Natural killer cell (primary cell): ENCODE data around the gene SLC13A4. TPM values are rescaled to one million over a fixed set of nuclear protein-coding genes. Genes with fewer than 3 reads are reported as not detected.
A peak's percentile ranks its signal among the peaks of the same experiment; 100 is the strongest.

Experiments used
- ATAC-seq, 3 donors: fragments of 150-1000 bp in 2 of 3; fragments of 200-7000 bp in 1 of 3; cut with Tn5 transposase; 1 replicate in 1 of 3; 2 replicates in 2 of 3; pipeline ENCODE4 v1.10.0; 2021; ENCODE audit warnings: mild to moderate bottlenecking in 2 of 3, moderate library complexity in 2 of 3
- DNase-seq, 2 donors: peaks; one replicate each; pipeline versions ENCODE4 v3.0.0 to v3.0.0-alpha.2; 2013 to 2021; ENCODE audit warnings: mixed read lengths in 1 of 2
- H3K27ac ChIP-seq: one replicate; pipeline ENCODE4 v1.5.1; 2013; ENCODE audit warnings: mild to moderate bottlenecking, low read length
- H3K27me3 ChIP-seq: one replicate; pipeline ENCODE4 v1.6.1; 2013; ENCODE audit warnings: low read length; ENCODE audit not compliant: control insufficient read depth, insufficient read depth
- H3K36me3 ChIP-seq: one replicate; pipeline ENCODE4 v1.6.1; 2013; ENCODE audit warnings: low read length; ENCODE audit not compliant: control insufficient read depth, insufficient read depth
- H3K4me1 ChIP-seq: one replicate; pipeline ENCODE4 v1.6.1; 2013; ENCODE audit warnings: low read length; ENCODE audit not compliant: control insufficient read depth, insufficient read depth
- H3K4me3 ChIP-seq: one replicate; pipeline ENCODE4 v1.5.1; 2013; ENCODE audit warnings: low read length
- H3K9me3 ChIP-seq: one replicate; pipeline ENCODE4 v1.6.1; 2013; ENCODE audit warnings: low read length; ENCODE audit not compliant: control insufficient read depth, insufficient read depth
- H3K27ac Mint-ChIP-seq, 2 donors: one replicate each; pipeline ENCODE4 v1.8.0; 2022; ENCODE audit warnings: mild to moderate bottlenecking in 2 of 2, mixed read lengths in 2 of 2, moderate library complexity in 1 of 2
- H3K27me3 Mint-ChIP-seq, 2 donors: one replicate each; pipeline ENCODE4 v1.8.0; 2022; ENCODE audit warnings: low read depth in 2 of 2, mixed read lengths in 2 of 2
- H3K36me3 Mint-ChIP-seq: one replicate; pipeline ENCODE4 v1.8.0; 2022; ENCODE audit warnings: mixed read lengths
- H3K4me1 Mint-ChIP-seq, 2 donors: one replicate each; pipeline ENCODE4 v1.8.0; 2022; ENCODE audit warnings: mixed read lengths in 2 of 2
- H3K4me3 Mint-ChIP-seq: one replicate; pipeline ENCODE4 v1.8.0; 2022; ENCODE audit warnings: mild to moderate bottlenecking, moderate library complexity, mixed read lengths
- H3K9me3 Mint-ChIP-seq, 2 donors: one replicate each; pipeline ENCODE4 v1.8.0; 2022; ENCODE audit warnings: mixed read lengths in 2 of 2
- WGBS: methylation state at CpG from one replicate; pipeline ENCODE4 v1.1.7; 2013; ENCODE audit warnings: missing lambda C conversion rate; ENCODE audit not compliant: insufficient coverage; 5-methylcytosine and 5-hydroxymethylcytosine counted together
- intact Hi-C: fragments of 100-400 bp; cut with micrococcal nuclease; formaldehyde crosslinking; loops from one replicate; pipeline ENCODE4 v1.14.2; 2022
- total RNA-seq, 4 donors: library from RNA; stranded (reverse); fragments of 120-200 nt in 1 of 4; gene quantifications; one replicate each; pipeline versions ENCODE4 v1.2.3 to v1.2.4, GENCODE V29; 2013 to 2022
- TF ChIP-seq, protein P1 (sequence below): fragments of 200-600 bp; IDR thresholded peaks from one replicate; pipeline ENCODE4 v1.8.0; 2022; ENCODE audit warnings: antibody characterized with exemption

The SLC13A4 gene
- total RNA-seq, 3 donors from 2014 or later (not counting 1 experiment from before 2014, with no cell fraction given) = not detected

DNA sequence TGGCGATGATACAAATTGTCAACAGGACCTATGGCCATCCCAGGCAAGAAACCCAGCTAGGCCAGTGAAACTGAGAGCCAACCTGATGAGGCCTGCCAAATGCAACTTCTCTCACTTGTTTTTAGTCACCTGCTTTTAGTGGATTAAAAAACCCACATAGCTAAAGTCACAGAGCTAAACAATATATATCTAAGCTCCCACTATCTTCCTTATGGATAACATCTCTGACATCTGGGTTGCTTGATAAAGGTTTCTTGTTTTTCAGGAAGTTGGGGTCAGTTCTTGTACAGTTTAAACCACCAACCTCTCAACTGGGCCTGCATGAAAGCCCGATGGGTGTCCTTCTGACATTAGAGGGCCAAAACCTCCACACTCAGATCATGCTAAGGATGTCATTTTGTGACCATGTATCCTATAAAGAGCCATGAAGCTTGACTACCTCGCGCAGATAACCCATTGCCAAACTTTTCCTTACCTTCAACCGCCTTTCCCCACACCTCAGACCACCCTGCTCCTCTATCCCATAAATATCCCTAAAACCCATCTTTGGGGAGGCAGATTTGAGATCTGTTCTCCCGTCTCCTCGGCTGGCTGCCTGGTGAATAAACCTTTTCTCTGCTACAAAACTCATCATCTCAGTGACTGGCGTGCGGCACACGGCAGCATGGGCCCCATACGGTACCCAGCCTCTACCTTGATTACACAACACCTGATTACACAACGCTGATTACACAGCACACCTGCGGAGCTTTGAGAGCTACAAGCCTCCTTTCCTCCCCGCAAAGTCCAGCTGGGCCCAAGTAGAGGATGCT lies 66.5 kb downstream of the SLC13A4 start:
- WGBS = 48% methylated on average over 14 of the region's 14 CpGs
- no peak for DNase-seq
- Histone ChIP-seq H3K27me3 (no peaks in the 10 kb centered on the region), H3K4me3 (peak overlapping the region; percentile 96), H3K9me3 (no peaks in the 10 kb centered on the region), H3K4me1 (peaks cover 19% of the 10 kb centered on the region), H3K27ac (peak overlapping the region; percentile 63), H3K36me3 (no peaks in the 10 kb centered on the region)
- H3K9me3 Mint-ChIP-seq = no peaks in the 10 kb centered on the region
- TF ChIP-seq, protein P1, sequence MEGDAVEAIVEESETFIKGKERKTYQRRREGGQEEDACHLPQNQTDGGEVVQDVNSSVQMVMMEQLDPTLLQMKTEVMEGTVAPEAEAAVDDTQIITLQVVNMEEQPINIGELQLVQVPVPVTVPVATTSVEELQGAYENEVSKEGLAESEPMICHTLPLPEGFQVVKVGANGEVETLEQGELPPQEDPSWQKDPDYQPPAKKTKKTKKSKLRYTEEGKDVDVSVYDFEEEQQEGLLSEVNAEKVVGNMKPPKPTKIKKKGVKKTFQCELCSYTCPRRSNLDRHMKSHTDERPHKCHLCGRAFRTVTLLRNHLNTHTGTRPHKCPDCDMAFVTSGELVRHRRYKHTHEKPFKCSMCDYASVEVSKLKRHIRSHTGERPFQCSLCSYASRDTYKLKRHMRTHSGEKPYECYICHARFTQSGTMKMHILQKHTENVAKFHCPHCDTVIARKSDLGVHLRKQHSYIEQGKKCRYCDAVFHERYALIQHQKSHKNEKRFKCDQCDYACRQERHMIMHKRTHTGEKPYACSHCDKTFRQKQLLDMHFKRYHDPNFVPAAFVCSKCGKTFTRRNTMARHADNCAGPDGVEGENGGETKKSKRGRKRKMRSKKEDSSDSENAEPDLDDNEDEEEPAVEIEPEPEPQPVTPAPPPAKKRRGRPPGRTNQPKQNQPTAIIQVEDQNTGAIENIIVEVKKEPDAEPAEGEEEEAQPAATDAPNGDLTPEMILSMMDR = no peak
- H3K4me3 Mint-ChIP-seq = peak overlapping the region; percentile 99
- peak in 2 of 3 donors; percentile 2 to 37 for ATAC-seq
- peaks cover 18 to 25% of the 10 kb centered on the region in 2 donors for H3K4me1 Mint-ChIP-seq
- H3K27me3 Mint-ChIP-seq = no peaks in the 10 kb centered on the region
- intact Hi-C loops = loop anchor here (1.0 to 5.0 kb wide), 3 partner anchors 103 to 319 kb away; partner anchors contain the start of gene CNOT4
- peak overlapping the region; percentile 88 to 93 for H3K27ac Mint-ChIP-seq
- H3K36me3 Mint-ChIP-seq = no peaks in the 10 kb centered on the region

- Mint-ChIP-seq H3K27ac (no peak overlapping the region), H3K4me3 (no peak overlapping the region), H3K9me3 (no peaks in the 10 kb centered on the region), H3K27me3 (no peaks in the 10 kb centered on the region), H3K4me1 (peaks cover 9 to 18% of the 10 kb centered on the region in 2 donors), H3K36me3 (no peaks in the 10 kb centered on the region)
- H3K27ac ChIP-seq = no peak overlapping the region
- no peaks in the 10 kb centered on the region for H3K9me3 ChIP-seq
- no peaks in the 10 kb centered on the region for H3K36me3 ChIP-seq
- 43% methylated on average over 3 of the region's 9 CpGs for WGBS
- peaks cover 19% of the 10 kb centered on the region for H3K4me1 ChIP-seq
- DNase-seq (no peak), ATAC-seq (no peak)
- H3K4me3 ChIP-seq = no peak overlapping the region
- TF ChIP-seq, protein P1 = no peak
- no peaks in the 10 kb centered on the region for H3K27me3 ChIP-seq
- intact Hi-C loops = no loop called here
Measured at GRCh38 chr7:135659159-135659846, 68.7 kb downstream of the SLC13A4 start.

GRCh38 chr7:135658564-135658963 lies 69.4 kb downstream of the SLC13A4 start:
- TF ChIP-seq, protein P1 = no peak
- Mint-ChIP-seq H3K27me3 (no peaks in the 10 kb centered on the region), H3K9me3 (no peaks in the 10 kb centered on the region), H3K36me3 (no peaks in the 10 kb centered on the region), H3K4me3 (no peak overlapping the region), H3K4me1 (peaks cover 9 to 18% of the 10 kb centered on the region in 2 donors), H3K27ac (no peak overlapping the region)
- H3K36me3 ChIP-seq = no peaks in the 10 kb centered on the region
- 93% methylated on average over 5 of the region's 5 CpGs for whole genome bisulfite sequencing
- intact Hi-C loops = no loop called here
- no peak for DNase-seq
- no peak overlapping the region for H3K27ac ChIP-seq
- H3K4me3 ChIP-seq = no peak overlapping the region
- no peak for ATAC-seq
- H3K27me3 ChIP-seq = no peaks in the 10 kb centered on the region
- peaks cover 17% of the 10 kb centered on the region for H3K4me1 ChIP-seq
- no peaks in the 10 kb centered on the region for H3K9me3 ChIP-seq
